ENCODE measurements around the gene AGXT.

AGXT gene

DNA sequence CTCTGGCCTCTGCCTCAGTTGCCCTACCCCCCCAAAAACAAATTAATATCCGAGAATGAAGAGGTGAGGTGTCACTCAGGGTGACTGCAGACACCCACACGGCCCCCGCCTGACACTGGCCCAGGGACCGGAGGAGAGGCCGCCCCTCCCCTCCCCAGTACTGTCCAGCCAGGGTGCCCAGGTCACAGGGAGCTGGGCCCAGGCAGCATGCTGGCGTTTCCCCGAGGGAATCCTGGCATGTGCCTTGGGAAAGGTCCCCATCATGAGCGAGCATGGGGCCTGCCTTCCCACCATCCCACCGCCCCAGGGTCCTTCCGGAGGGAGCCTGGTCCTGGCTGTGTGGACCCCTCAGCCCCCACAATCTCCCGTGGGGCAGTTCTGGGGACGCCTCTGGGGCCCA lies 24.3 kb downstream of the AGXT start:
- H3K4me3 ChIP-seq (ENCODE audit: control insufficient read depth in 1 of 7, extremely low read depth in 1 of 7, insufficient read depth in 4 of 7, low read depth in 2 of 7, low read length in 6 of 7) = no peak overlapping the region
- 96% methylated on average over 12 of the region's 12 CpGs for WGBS (ENCODE audit: insufficient coverage)
- ChIA-PET CTCF (interaction anchor here (0.9 to 1.1 kb wide), 2 partner anchors 12 to 21 kb away, joined by 3 read pairs; no protein-coding TSS in a partner anchor), POLR2A (interaction anchor here (0.5 kb wide), 1 partner anchor 743 kb away, joined by 3 read pairs; no protein-coding TSS in a partner anchor)
- peaks cover 0 to 3% (median 0%) of the 10 kb centered on the region in 4 experiments for H3K4me1 ChIP-seq (ENCODE audit: control extremely low read depth in 1 of 4, control insufficient read depth in 4 of 4, insufficient read depth in 4 of 4, low read length in 3 of 4)
- no peak for DNase-seq
- H3K9me3 ChIP-seq (ENCODE audit: control extremely low read depth in 1 of 5, control insufficient read depth in 4 of 5, insufficient read depth in 2 of 5, low read depth in 1 of 5, low read length in 4 of 5) = no peaks in the 10 kb centered on the region
- H3K27ac ChIP-seq (ENCODE audit: insufficient read depth in 1 of 2, low read depth in 1 of 2, low read length in 2 of 2, poor library complexity in 1 of 2, severe bottlenecking in 2 of 2) = no peak overlapping the region
- H3K27me3 ChIP-seq (replicated peaks in 2 of 5; ENCODE audit: control insufficient read depth in 4 of 5, insufficient read depth in 5 of 5, low read length in 4 of 5) = no peaks in the 10 kb centered on the region
- no peaks in the 10 kb centered on the region for H3K36me3 ChIP-seq (ENCODE audit: control insufficient read depth in 4 of 4, insufficient read depth in 4 of 4, low read length in 3 of 4)

DNA sequence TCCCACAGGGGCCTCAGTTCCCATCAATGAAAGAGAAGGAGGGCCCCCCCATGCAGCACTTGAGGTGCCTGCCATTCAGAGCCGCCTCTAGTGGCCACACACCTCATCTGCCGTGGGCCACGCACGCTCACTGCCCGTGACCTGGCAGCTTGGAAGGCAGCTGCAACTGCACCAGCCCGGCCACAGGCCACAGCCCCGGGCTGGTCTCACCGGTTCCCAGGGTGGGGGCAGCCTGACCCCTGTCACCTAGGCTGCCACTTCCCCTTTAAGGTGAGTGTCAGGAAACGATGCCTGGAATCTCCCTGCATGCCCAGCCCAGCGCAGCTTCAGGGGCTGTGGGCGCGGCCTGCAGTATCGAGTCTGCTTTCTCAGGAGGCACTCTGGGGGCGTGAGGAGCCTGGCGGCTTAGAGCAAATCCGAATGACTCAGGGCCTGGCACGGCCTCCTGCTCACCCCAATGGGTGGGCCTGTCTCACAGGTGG lies 24.8 kb downstream of the AGXT start:
- H3K9me3 ChIP-seq (ENCODE audit: control extremely low read depth in 1 of 5, control insufficient read depth in 4 of 5, insufficient read depth in 2 of 5, low read depth in 1 of 5, low read length in 4 of 5) = no peaks in the 10 kb centered on the region
- POLR2A ChIA-PET = no interaction called here
- H3K4me3 ChIP-seq (ENCODE audit: control insufficient read depth in 1 of 7, extremely low read depth in 1 of 7, insufficient read depth in 4 of 7, low read depth in 2 of 7, low read length in 6 of 7) = no peak overlapping the region
- H3K36me3 ChIP-seq (ENCODE audit: control insufficient read depth in 4 of 4, insufficient read depth in 4 of 4, low read length in 3 of 4) = no peaks in the 10 kb centered on the region
- H3K4me1 ChIP-seq (ENCODE audit: control extremely low read depth in 1 of 4, control insufficient read depth in 4 of 4, insufficient read depth in 4 of 4, low read length in 3 of 4) = peaks cover 0 to 3% (median 0%) of the 10 kb centered on the region in 4 experiments
- no peaks in the 10 kb centered on the region for H3K27me3 ChIP-seq (replicated peaks in 2 of 5; ENCODE audit: control insufficient read depth in 4 of 5, insufficient read depth in 5 of 5, low read length in 4 of 5)
- 42% methylated on average over 16 of the region's 17 CpGs for WGBS (ENCODE audit: insufficient coverage)
- CTCF ChIA-PET = interaction anchor here (1.2 kb wide), 1 partner anchor 8 kb away, joined by 3 read pairs; no protein-coding TSS in a partner anchor
- no peak overlapping the region for H3K27ac ChIP-seq (ENCODE audit: insufficient read depth in 1 of 2, low read depth in 1 of 2, low read length in 2 of 2, poor library complexity in 1 of 2, severe bottlenecking in 2 of 2)
- peak in 2 of 3 donors; percentile 86 to 89 for DNase-seq

DNA sequence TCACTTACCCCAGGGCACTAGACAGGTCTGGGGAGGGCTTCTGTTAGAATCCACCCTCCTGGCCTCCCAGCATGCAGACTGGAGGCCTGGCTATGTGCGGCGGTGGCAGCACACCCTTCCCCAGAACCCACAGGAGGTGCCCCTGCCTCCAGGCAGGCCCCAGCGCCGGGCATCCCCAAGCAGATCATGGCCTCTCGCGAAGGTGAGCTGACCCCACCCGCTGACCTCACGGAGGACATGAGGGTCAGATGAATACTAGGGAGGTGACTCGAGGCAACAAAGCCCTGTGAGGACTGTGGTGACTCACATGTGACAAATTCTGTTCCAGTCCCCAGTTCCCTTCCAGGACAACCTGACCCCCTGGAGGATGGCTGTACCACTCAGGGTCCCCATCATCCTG lies 25.4 kb downstream of the AGXT start:
- peaks cover 0 to 3% (median 0%) of the 10 kb centered on the region in 4 experiments for H3K4me1 ChIP-seq (ENCODE audit: control extremely low read depth in 1 of 4, control insufficient read depth in 4 of 4, insufficient read depth in 4 of 4, low read length in 3 of 4)
- WGBS (ENCODE audit: insufficient coverage) = 91% methylated on average over 9 of the region's 9 CpGs
- H3K27ac ChIP-seq (ENCODE audit: insufficient read depth in 1 of 2, low read depth in 1 of 2, low read length in 2 of 2, poor library complexity in 1 of 2, severe bottlenecking in 2 of 2) = no peak overlapping the region
- no peak overlapping the region for H3K4me3 ChIP-seq (ENCODE audit: control insufficient read depth in 1 of 7, extremely low read depth in 1 of 7, insufficient read depth in 4 of 7, low read depth in 2 of 7, low read length in 6 of 7)
- ChIA-PET CTCF (interaction anchor here (1.2 kb wide), 1 partner anchor 9 kb away, joined by 3 read pairs; no protein-coding TSS in a partner anchor), POLR2A (no interaction called here)
- H3K9me3 ChIP-seq (ENCODE audit: control extremely low read depth in 1 of 5, control insufficient read depth in 4 of 5, insufficient read depth in 2 of 5, low read depth in 1 of 5, low read length in 4 of 5) = no peaks in the 10 kb centered on the region
- no peak for DNase-seq
- H3K27me3 ChIP-seq (replicated peaks in 2 of 5; ENCODE audit: control insufficient read depth in 4 of 5, insufficient read depth in 5 of 5, low read length in 4 of 5) = no peaks in the 10 kb centered on the region
- H3K36me3 ChIP-seq (ENCODE audit: control insufficient read depth in 4 of 4, insufficient read depth in 4 of 4, low read length in 3 of 4) = no peaks in the 10 kb centered on the region

DNA sequence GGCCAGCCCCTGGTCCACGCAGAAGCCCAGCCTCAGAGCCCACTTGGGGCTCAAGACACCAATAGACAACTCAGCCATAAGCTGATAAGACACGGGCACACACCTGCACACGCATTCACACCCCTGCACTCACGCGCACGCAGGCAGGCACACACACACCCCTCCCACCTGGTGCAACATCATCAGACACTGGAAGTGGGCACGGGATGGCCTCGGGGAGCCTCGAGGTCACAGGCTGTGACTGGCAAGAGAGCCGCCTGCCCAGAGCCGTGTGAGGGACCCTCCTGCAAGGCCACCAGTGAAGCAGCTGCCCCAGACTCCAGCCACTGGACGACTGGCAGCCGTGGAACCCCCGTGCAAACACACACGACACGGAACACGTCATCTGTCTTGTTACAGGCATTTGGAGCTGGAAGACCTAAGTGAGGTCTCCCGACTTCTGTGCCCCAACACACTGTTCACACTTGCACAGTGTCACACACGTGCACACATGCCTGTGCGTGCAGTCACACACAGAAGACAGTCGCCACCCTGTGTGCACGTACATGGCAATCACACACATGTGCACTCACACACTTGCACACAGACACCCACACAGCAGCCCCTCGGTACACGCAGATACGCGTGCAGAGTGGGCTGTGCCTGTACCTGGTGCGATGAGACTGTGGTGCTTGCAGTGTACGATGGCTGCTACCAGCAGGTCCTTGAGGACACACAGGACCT lies 26.4 kb downstream of the AGXT start:
- H3K27me3 ChIP-seq (replicated peaks in 2 of 5; ENCODE audit: control insufficient read depth in 4 of 5, insufficient read depth in 5 of 5, low read length in 4 of 5) = no peaks in the 10 kb centered on the region
- POLR2A ChIA-PET = no interaction called here
- 94% methylated on average over 26 of the region's 28 CpGs for WGBS (ENCODE audit: insufficient coverage)

DNA sequence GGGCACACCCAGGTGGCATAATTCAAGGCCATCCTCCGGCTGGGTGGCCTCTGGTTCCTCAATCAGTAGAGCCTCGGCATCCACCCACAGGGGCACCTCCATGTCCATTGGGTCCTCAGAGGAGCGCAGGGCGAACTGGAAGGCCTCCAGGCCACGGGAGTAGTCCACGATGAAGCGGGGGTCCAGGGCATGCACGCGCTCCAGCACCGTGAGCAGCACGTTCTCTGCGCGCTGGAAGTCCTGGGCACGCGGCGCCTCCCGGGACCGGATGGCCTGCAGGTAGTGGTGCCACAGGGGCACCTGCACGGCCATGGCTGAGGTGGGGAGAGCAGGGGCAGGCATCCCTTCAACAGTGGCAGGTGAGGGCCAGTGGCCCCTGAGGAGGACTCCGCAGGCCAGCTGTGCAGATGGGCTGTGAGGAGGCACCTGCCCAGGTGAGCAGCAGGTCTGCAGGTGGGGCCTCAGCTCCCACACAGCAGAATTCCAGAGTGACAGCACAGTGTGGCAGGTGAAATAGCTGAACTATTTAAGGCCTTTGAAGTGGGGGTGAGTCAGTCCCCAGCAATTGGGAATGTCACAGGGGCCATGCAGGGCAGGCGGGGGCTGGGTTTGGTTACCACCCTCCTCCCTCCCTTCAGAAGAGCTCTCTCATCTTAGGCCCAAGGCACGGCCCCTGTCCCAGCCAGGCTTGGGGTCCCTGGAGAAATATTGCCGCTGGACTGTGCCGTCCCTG lies 27.2 kb downstream of the AGXT start, which contains the start of gene MAB21L4:
MAB21L4 (minus strand) TSS at position 501 of the 733 bp plus-strand sequence; CDS start at position 342, 159 bp downstream.
- DNase-seq = no peak
- H3K4me1 ChIP-seq (ENCODE audit: control extremely low read depth in 1 of 4, control insufficient read depth in 4 of 4, insufficient read depth in 4 of 4, low read length in 3 of 4) = peaks cover 0 to 3% (median 0%) of the 10 kb centered on the region in 4 experiments
- 98% methylated on average over 21 of the region's 24 CpGs for WGBS (ENCODE audit: insufficient coverage)
- ChIA-PET CTCF (no interaction called here), POLR2A (no interaction called here)
- no peak within 1 kb of the TSS for H3K4me3 ChIP-seq (ENCODE audit: control insufficient read depth in 1 of 7, extremely low read depth in 1 of 7, insufficient read depth in 4 of 7, low read depth in 2 of 7, low read length in 6 of 7)
- peaks cover 0 to 2% (median 0%) of the 10 kb centered on the region in 5 experiments for H3K9me3 ChIP-seq (ENCODE audit: control extremely low read depth in 1 of 5, control insufficient read depth in 4 of 5, insufficient read depth in 2 of 5, low read depth in 1 of 5, low read length in 4 of 5)
- no peaks in the 10 kb centered on the region for H3K27me3 ChIP-seq (replicated peaks in 2 of 5; ENCODE audit: control insufficient read depth in 4 of 5, insufficient read depth in 5 of 5, low read length in 4 of 5)
- H3K27ac ChIP-seq (ENCODE audit: insufficient read depth in 1 of 2, low read depth in 1 of 2, low read length in 2 of 2, poor library complexity in 1 of 2, severe bottlenecking in 2 of 2) = no peak within 1 kb of the TSS
- no peaks in the 10 kb centered on the region for H3K36me3 ChIP-seq (ENCODE audit: control insufficient read depth in 4 of 4, insufficient read depth in 4 of 4, low read length in 3 of 4)

More for the DNA sequence above, 26.4 kb downstream of the AGXT start:
- no peak for DNase-seq
- Histone ChIP-seq H3K4me1 (ENCODE audit: control extremely low read depth in 1 of 4, control insufficient read depth in 4 of 4, insufficient read depth in 4 of 4, low read length in 3 of 4) (peaks cover 0 to 3% (median 0%) of the 10 kb centered on the region in 4 experiments), H3K9me3 (ENCODE audit: control extremely low read depth in 1 of 5, control insufficient read depth in 4 of 5, insufficient read depth in 2 of 5, low read depth in 1 of 5, low read length in 4 of 5) (no peaks in the 10 kb centered on the region), H3K4me3 (ENCODE audit: control insufficient read depth in 1 of 7, extremely low read depth in 1 of 7, insufficient read depth in 4 of 7, low read depth in 2 of 7, low read length in 6 of 7) (no peak overlapping the region), H3K36me3 (ENCODE audit: control insufficient read depth in 4 of 4, insufficient read depth in 4 of 4, low read length in 3 of 4) (no peaks in the 10 kb centered on the region), H3K27ac (ENCODE audit: insufficient read depth in 1 of 2, low read depth in 1 of 2, low read length in 2 of 2, poor library complexity in 1 of 2, severe bottlenecking in 2 of 2) (no peak overlapping the region)
- CTCF ChIA-PET = no interaction called here

DNA sequence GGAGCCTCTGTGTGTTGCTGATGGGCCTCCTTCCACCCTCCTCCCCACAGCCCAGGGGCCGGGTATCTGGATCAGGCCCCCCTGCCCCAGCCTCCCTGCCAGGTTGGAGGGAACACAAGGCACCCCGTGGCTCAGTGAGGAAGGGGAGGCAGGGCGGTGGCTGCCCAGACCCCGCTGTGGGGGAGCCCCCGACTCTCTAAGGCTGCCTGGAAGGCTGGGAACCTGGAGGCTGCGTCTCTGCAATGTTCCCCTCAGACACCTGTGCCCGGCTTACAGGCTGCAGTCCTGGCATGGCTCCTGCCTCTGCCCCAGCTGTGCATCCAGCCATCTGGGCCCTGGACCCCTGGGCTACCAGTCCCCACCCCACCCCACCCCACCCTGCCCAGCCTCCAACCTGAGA lies 27.8 kb downstream of the AGXT start:
- Histone ChIP-seq H3K27ac (ENCODE audit: insufficient read depth in 1 of 2, low read depth in 1 of 2, low read length in 2 of 2, poor library complexity in 1 of 2, severe bottlenecking in 2 of 2) (no peak overlapping the region), H3K9me3 (ENCODE audit: control extremely low read depth in 1 of 5, control insufficient read depth in 4 of 5, insufficient read depth in 2 of 5, low read depth in 1 of 5, low read length in 4 of 5) (peaks cover 0 to 5% (median 0%) of the 10 kb centered on the region in 5 experiments), H3K36me3 (ENCODE audit: control insufficient read depth in 4 of 4, insufficient read depth in 4 of 4, low read length in 3 of 4) (no peaks in the 10 kb centered on the region), H3K4me1 (ENCODE audit: control extremely low read depth in 1 of 4, control insufficient read depth in 4 of 4, insufficient read depth in 4 of 4, low read length in 3 of 4) (peaks cover 0 to 3% (median 0%) of the 10 kb centered on the region in 4 experiments), H3K27me3 (replicated peaks in 2 of 5; ENCODE audit: control insufficient read depth in 4 of 5, insufficient read depth in 5 of 5, low read length in 4 of 5) (no peaks in the 10 kb centered on the region), H3K4me3 (ENCODE audit: control insufficient read depth in 1 of 7, extremely low read depth in 1 of 7, insufficient read depth in 4 of 7, low read depth in 2 of 7, low read length in 6 of 7) (no peak overlapping the region)
- WGBS (ENCODE audit: insufficient coverage) = 97% methylated on average over 7 of the region's 7 CpGs
- no peak for DNase-seq
- ChIA-PET CTCF (interaction anchor here (0.6 kb wide), 1 partner anchor 10 kb away, joined by 3 read pairs; no protein-coding TSS in a partner anchor), POLR2A (no interaction called here)
